NAMALWA (cell line): ENCODE data around the gene LILRA5.
"Not testable (repeated sequence)": the region's sequence is repeated elsewhere in the genome, so short reads cannot be mapped to it uniquely, and the experiment has no call there.

ENCODE experiments used
- DNase-seq: peaks from one replicate; pipeline ENCODE4 v3.0.0-alpha.2; 2015; ENCODE audit warnings: low spot score

The LILRA5 gene

GRCh38 chr19:54273821-54274220 is 39.1 kb downstream of the LILRA5 start:
- no peak for DNase-seq

- not testable (repeated sequence) for DNase-seq
Observed at GRCh38 chr19:54272181-54272580, 40.8 kb downstream of the LILRA5 start.

- DNase-seq: not testable (repeated sequence)
Observed at GRCh38 chr19:54271587-54271986, 41.4 kb downstream of the LILRA5 start.

- DNase-seq: no peak
Observed at GRCh38 chr19:54271106-54271505, 41.9 kb downstream of the LILRA5 start.

- DNase-seq: no peak
Observed at GRCh38 chr19:54268936-54269335, 44.0 kb downstream of the LILRA5 start.

- peak; percentile 86 for DNase-seq
Observed at GRCh38 chr19:54266133-54266532, 46.8 kb downstream of the LILRA5 start.

- DNase-seq: no peak
Observed at GRCh38 chr19:54262470-54262869, 50.5 kb downstream of the LILRA5 start.

GRCh38 chr19:54262066-54262465 is 50.9 kb downstream of the LILRA5 start:
- DNase-seq: no peak

- no peak for DNase-seq
Observed at GRCh38 chr19:54257116-54257480, 55.9 kb downstream of the LILRA5 start, which contains the start of gene LILRB5. TSS of gene LILRB5 (minus strand) at chr19:54257273. CDS start at chr19:54257193, 80 bp downstream.
